Heart left ventricle (tissue), 16 donors: Measurements from ENCODE around the gene PADI4. TPM values are rescaled to one million over a fixed set of nuclear protein-coding genes. Genes with fewer than 3 reads are reported as not detected.

Experiments used
- ATAC-seq, 4 donors: fragments of 200-7000 bp; cut with Tn5 transposase; one replicate each; pipeline ENCODE4 v1.9.1; 2020 to 2022; ENCODE audit warnings: moderate library complexity in 4 of 4, mild to moderate bottlenecking in 3 of 4, moderate number of reproducible peaks in 1 of 4
- DNase-seq, 5 donors: peaks; one replicate each; pipeline ENCODE4 v3.0.0-alpha.2; 2020
- H3K27ac ChIP-seq, 12 donors: fragments of 200-600 bp; sonication (generic) in 4 of 12; one replicate each; pipeline versions ENCODE4 v1.5.0 to v1.8.0; 2016 to 2022; ENCODE audit warnings: mild to moderate bottlenecking in 2 of 12
- H3K27me3 ChIP-seq, 9 donors: fragments of 200-600 bp; sonication (generic) in 2 of 9; one replicate each; pipeline versions ENCODE4 v1.5.1 to v1.8.0; 2016 to 2022; ENCODE audit warnings: mild to moderate bottlenecking in 3 of 9
- H3K36me3 ChIP-seq, 9 donors: fragments of 200-600 bp; sonication (generic) in 2 of 9; one replicate each; pipeline versions ENCODE4 v1.5.0 to v1.8.0; 2018 to 2022; ENCODE audit warnings: mild to moderate bottlenecking in 2 of 9
- H3K4me1 ChIP-seq, 12 donors: fragments of 200-600 bp; sonication (generic) in 4 of 12; one replicate each; pipeline versions ENCODE4 v1.5.0 to v1.8.0; 2016 to 2022; ENCODE audit warnings: mild to moderate bottlenecking in 3 of 12
- H3K4me3 ChIP-seq, 12 donors: fragments of 200-600 bp; sonication (generic) in 4 of 12; one replicate each; pipeline versions ENCODE4 v1.5.0 to v1.8.0; 2017 to 2022; ENCODE audit warnings: mild to moderate bottlenecking in 9 of 12, moderate library complexity in 4 of 12
- H3K9me3 ChIP-seq, 12 donors: fragments of 200-600 bp; sonication (generic) in 4 of 12; one replicate each; pipeline versions ENCODE4 v1.5.0 to v1.8.0; 2016 to 2022; ENCODE audit warnings: mild to moderate bottlenecking in 1 of 12
- POLR2A ChIP-seq, 2 donors: fragments of 450-650 bp; IDR thresholded peaks; one replicate each; pipeline ENCODE4 v1.6.1; 2017; ENCODE audit warnings: antibody characterized with exemption in 2 of 2, mild to moderate bottlenecking in 2 of 2, moderate library complexity in 2 of 2
- WGBS, 4 donors: extraction: QIAGEN DNeasy Blood & Tissue Kit in 2 of 4; methylation state at CpG; one replicate each; pipeline versions ENCODE4 v1.1.5 to v1.1.7; 2013 to 2018; 5-methylcytosine and 5-hydroxymethylcytosine counted together
- intact Hi-C, 10 donors: fragments of 100-400 bp; cut with DNase I; formaldehyde crosslinking; loops; one replicate each; pipeline versions ENCODE4 v1.11.1 to v1.14.2; 2022
- polyA plus RNA-seq, 2 donors: library from polyadenylated mRNA; stranded (reverse); fragments of 200-250 nt; gene quantifications; one replicate each; pipeline ENCODE4 v1.2.3, GENCODE V29; 2013
- total RNA-seq, 9 donors: library from RNA; depleted of rRNA in 2 of 9; stranded (reverse); fragments of >200 nt in 2 of 9; fragmentation: NEBNext Ultra II Directional in 3 of 9; extraction: Animal tissue kit (Norgen Biotek cat#: 25700) in 3 of 9; gene quantifications; one replicate each; pipeline versions ENCODE4 v1.1.0 to v1.2.4, GENCODE V29; 2016 to 2023
- TF ChIP-seq, protein P1 (sequence below), 12 donors: fragments of 200-600 bp; sonication (generic) in 4 of 12; IDR thresholded peaks; one replicate each; pipeline versions ENCODE4 v1.5.0 to v1.8.0; 2018 to 2022; ENCODE audit warnings: antibody characterized with exemption in 12 of 12, mild to moderate bottlenecking in 5 of 12
- donor health status: ischemic (EF 13 %, LVEDD 7.1; RV severe dilation, severe dysfunction).
- donor health status: healthy with polysubstance abuse.
- donor health status: DM: no; HTN: yes; CAD: no.
- donor health status: DM: no; HTN: no; CAD: no.
- donor health status: ischemic (EF 25% LVEDD 6.9; RV normal size, moderate dysfunction).
- donor health status: ischemic (EF 25% LVEDD 5.7; RV mildly dilated, moderate dysfunction).
- donor health status: healthy.
- donor health status: DM: yes; HTN: yes; CAD: no.
- donor health status: ischemic (EF 35%, LVEDD 5.7; RV mildly dilated, moderate dysfunction).
- donor health status: nonischemic (EF 11% LVEDD 7.7; RV severe dilation, severe dysfunction).
- donor health status: DM: yes; HTN: yes; CAD: no.
- donor health status: PGD.
- donor health status: ischemic (EF 29% LVEDD 5.4; RV normal size, mild dysfunction).
- donor health status: nonischemic (EF 23%, LVEDD 6.1; RV moderate dilation, normal function).

PADI4 gene
- total and polyA plus RNA-seq, 11 donors, result 0.08 to 2.3 (median 0.35) TPM; not detected in 2

DNA sequence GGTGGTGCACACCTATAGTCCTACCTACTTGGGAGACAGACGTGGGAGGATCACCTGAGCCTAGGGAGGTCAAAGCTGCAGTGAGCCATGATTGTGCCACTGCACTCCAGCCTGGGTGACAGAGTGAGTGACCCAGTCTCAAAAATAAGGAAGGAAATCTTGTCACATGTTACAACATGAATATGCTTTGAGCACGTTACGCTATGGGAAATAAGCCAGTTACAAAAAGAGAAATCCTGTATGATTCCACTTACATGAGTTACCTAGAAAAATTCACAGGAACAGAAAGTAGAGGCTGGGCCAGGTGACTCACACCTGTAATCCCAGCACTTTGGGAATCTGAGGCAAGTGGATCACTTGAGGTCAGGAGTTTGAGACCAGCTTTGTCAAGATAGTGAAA, 57.3 kb downstream of the PADI4 start:
- Histone ChIP-seq H3K4me3 (no peak overlapping the region), H3K36me3 (no peaks in the 10 kb centered on the region), H3K27ac (no peak overlapping the region), H3K9me3 (peaks cover 0 to 10% (median 0%) of the 10 kb centered on the region in 12 donors), H3K4me1 (no peaks in the 10 kb centered on the region), H3K27me3 (peaks cover 0 to 38% (median 3%) of the 10 kb centered on the region in 9 donors)
- intact Hi-C loops, result no loop called here
- DNase-seq (no peak), ATAC-seq (no peak)
- no peak for TF ChIP-seq POLR2A (IDR thresholded peaks at IDR 0.05)
- TF ChIP-seq, protein P1, sequence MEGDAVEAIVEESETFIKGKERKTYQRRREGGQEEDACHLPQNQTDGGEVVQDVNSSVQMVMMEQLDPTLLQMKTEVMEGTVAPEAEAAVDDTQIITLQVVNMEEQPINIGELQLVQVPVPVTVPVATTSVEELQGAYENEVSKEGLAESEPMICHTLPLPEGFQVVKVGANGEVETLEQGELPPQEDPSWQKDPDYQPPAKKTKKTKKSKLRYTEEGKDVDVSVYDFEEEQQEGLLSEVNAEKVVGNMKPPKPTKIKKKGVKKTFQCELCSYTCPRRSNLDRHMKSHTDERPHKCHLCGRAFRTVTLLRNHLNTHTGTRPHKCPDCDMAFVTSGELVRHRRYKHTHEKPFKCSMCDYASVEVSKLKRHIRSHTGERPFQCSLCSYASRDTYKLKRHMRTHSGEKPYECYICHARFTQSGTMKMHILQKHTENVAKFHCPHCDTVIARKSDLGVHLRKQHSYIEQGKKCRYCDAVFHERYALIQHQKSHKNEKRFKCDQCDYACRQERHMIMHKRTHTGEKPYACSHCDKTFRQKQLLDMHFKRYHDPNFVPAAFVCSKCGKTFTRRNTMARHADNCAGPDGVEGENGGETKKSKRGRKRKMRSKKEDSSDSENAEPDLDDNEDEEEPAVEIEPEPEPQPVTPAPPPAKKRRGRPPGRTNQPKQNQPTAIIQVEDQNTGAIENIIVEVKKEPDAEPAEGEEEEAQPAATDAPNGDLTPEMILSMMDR (IDR thresholded peaks at IDR 0.05), result no peak
- 69 to 85% (median 78%) methylated on average over 3 of the region's 3 CpGs for WGBS, 4 donors

DNA sequence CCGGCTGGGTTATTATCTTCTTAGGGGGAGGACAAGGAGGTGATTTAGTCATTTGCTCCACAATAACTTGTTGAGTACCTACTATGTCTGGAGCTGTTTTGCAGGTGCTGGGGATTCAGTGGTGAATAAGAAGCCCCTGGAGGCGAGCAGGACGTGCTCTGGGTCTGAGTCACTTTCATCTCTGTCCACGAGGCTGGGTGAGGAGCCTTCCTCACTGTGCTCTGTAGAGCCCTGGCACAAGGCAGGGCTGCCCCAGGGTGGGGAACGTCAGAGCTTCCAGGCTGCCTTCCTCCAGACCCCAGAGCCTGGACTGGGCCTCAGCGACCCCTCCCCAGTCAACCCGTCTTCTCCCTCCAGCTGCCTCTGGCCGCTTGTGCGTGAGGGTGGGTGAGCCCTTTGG, 61.5 kb downstream of the PADI4 start:
- 56 to 66% (median 62%) methylated on average over 9 of the region's 9 CpGs for WGBS, 4 donors
- no peak for ATAC-seq
- Histone ChIP-seq H3K27me3 (peaks cover 0 to 37% (median 4%) of the 10 kb centered on the region in 9 donors), H3K9me3 (peaks cover 0 to 6% (median 0%) of the 10 kb centered on the region in 12 donors), H3K4me1 (no peaks in the 10 kb centered on the region), H3K36me3 (no peaks in the 10 kb centered on the region), H3K27ac (no peak overlapping the region), H3K4me3 (no peak overlapping the region)
- DNase-seq, result no peak
- TF ChIP-seq POLR2A (IDR thresholded peaks at IDR 0.05), result no peak
- TF ChIP-seq, protein P1 (IDR thresholded peaks at IDR 0.05), result no peak
- intact Hi-C loops, result no loop called here

DNA sequence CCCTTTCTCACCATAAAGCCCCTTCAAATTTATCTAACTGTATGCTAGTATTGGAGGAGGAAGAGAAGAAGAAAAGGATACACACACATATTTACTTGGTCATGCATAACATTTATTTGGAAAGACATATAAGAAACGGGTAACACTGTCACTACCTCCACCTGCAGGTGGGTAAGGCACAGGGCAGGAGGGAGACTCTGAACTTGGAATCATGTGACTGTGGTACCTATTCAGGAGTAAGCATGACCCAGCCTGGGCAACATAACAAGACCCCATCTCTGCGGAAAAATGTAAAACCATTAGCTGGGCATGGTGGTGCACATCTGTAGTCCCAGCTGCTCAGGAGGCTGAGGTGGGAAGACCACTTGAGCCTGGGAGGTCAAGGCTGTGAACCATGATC, 62.6 kb downstream of the PADI4 start:
- Histone ChIP-seq H3K36me3 (no peaks in the 10 kb centered on the region), H3K4me3 (no peak overlapping the region), H3K4me1 (no peaks in the 10 kb centered on the region), H3K9me3 (no peaks in the 10 kb centered on the region), H3K27me3 (peaks cover 0 to 40% (median 4%) of the 10 kb centered on the region in 9 donors), H3K27ac (no peak overlapping the region)
- ATAC-seq (no peak), DNase-seq (no peak)
- WGBS, 4 donors, result 59 to 66% (median 63%) methylated on average over 2 of the region's 2 CpGs
- intact Hi-C loops, result no loop called here
- TF ChIP-seq, protein P1 (IDR thresholded peaks at IDR 0.05), result no peak
- TF ChIP-seq POLR2A (IDR thresholded peaks at IDR 0.05), result no peak

DNA sequence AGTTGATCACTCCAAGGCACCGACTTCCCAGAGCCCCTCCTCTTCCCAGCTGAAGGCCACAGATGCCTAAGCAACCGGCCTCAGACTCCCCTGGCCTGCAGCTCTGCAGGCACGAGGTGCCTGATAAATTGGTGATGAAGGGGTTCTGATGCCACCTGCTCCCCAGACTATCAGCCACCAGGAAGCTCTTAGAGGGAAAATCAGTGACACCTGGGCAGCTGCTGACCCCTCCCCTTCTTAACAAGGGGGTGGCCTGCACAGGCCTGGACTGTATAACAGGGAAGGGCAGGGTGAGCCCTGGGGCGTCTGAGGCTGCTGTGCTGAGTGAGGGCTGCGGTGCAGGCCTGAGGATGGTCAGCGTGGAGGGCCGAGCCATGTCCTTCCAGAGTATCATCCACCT, 63.9 kb downstream of the PADI4 start, which contains the start of gene PADI6:
Gene PADI6, plus strand, starts transcription at position 301 of the 400 bp plus-strand sequence. Its CDS starts 50 bp downstream, at position 351.
- TF ChIP-seq, protein P1 (IDR thresholded peaks at IDR 0.05), result no peak
- no peak for TF ChIP-seq POLR2A (IDR thresholded peaks at IDR 0.05)
- no peak within 1 kb of the TSS for H3K27ac ChIP-seq
- H3K27me3 ChIP-seq, result peaks cover 0 to 49% (median 2%) of the 10 kb centered on the region in 9 donors
- WGBS, 4 donors, result 48 to 67% (median 57%) methylated on average over 3 to 7 of the region's 7 CpGs
- H3K4me1 ChIP-seq, result no peaks in the 10 kb centered on the region
- ATAC-seq (no peak), DNase-seq (no peak)
- intact Hi-C loops, result no loop called here
- H3K4me3 ChIP-seq, result no peak within 1 kb of the TSS
- H3K36me3 ChIP-seq, result no peaks in the 10 kb centered on the region
- H3K9me3 ChIP-seq, result no peaks in the 10 kb centered on the region
